ENCODE results near the gene TBC1D16.
A peak's percentile ranks its signal among the peaks of the same experiment; 100 is the strongest.
"Not testable (repeated sequence)": the region's sequence is repeated elsewhere in the genome, so short reads cannot be mapped to it uniquely, and the experiment has no call there.

The TBC1D16 gene

DNA sequence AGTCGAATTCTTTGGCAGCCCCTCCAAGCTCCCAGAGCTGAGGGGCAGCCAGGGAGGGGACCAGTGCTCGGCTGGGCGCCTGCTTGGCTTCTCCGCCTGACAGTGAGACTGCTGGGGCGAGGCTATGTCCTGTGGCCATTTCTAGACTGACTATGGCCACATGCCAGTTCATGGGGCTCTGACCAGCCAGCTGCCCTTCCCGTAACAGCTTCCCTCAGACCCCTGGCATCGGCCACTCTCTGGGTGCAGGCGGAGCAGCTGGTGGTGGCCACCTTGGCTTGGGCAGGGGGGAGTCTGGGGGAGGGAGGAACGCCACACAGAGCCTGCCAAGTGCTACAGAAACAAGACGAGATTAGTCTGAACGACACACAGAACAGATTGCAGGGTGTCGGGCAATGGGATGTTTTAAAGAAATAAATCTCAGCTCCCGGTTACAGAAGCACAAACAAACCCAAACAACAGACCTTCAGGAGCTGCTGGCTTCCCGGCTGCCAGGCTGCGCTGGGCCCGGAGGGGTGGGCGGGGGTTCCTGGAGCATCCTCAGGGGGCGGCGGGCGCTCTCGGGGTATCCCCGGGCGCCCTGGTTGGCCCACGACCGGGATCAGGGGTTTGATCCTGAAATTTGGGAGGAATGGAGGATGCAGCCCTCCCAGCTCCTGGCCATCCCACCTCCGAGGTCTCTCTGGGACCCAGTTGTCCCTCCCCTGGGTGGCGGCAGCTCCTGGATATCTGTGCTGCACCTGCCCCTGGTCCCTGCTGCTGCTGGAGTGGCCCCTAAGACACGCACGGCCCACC, 34.5 kb downstream of the TBC1D16 start:
- no peak for DNase-seq

DNA sequence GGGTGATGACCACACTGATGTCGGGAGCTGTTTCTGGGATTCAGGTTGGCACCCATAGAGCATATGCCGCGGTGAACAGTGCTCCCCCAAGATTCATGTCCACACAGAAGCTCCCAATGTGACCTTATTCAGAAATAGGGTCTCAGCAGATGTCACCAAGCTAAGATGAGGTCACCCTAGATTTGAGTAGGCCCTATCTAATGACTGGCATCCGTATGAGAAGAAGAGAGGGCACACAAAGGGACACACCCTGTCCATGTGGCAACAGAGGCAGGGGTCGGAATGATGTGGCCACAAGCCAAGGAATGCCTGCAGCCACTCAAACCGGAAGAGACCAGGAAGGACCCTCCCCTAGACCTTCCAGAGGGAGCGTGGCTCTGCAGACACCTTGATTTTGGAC, 35.5 kb downstream of the TBC1D16 start:
- DNase-seq: no peak

DNA sequence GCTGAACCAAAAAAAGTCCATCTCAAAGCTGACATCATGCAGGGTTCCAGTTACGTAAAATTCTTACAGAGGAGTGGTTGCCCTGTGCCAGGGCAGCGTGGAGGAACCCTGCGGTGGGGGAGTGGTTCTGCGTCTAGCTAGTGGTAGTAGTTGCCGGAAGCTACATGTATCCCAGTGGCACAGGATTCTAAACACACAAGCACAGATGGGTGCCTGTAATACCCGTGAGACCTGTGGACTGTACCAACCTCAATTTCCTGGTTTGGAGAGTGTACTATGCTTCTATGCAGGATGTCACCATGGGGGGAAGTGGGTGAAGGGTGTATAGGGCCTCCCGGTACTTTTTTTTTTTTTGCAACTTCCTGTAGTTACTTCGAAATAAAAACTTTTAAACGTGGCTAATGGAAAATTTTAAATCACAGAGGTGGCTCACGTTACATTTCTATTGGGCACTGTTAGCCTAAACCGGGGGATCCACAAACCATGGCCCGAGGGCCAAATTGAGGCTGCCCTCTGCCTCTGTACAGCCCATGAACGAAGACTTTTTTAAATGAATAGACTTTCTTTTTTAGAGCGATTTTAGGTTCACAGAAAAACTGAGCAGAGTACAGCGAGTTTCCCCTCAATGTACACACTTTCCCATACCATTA, 38.5 kb downstream of the TBC1D16 start:
- DNase-seq: peak; percentile 84

DNA sequence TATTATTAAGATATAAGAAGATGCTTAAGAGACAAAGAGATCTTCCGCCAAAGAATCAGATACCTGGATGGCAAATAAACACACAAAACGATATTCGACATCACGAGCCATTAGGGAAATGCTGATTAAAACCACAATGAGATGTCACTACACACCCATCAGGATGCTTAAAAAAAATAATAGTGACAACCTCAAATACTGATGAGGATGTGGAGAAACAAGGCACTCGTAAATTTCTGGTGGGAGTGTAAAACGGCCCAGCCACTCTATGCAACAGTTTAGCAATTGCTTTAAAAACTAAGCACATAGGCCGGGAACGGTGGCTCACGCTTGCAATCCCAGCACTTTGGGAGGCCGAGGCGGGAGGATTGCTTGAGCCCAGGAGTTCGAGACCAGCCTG, 39.4 kb downstream of the TBC1D16 start:
- no peak for DNase-seq

DNA sequence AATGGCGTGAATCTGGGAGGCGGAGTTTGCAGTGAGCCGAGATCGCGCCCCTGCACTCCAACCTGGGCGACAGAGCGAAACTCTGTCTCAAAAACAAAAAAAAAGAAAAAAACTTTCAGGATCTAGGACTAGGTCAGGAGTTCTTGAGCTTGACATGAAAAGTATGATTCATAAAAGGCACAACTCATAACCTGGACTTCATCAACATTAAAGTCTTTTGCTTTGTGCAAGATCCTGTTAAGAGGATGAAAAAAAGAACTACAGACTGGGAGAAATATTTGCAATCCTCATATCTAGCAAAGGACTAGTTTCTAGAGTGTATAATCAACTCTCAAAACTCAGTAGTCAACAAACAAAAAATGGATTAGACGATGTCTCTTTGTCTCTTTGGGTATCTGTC, 40.0 kb downstream of the TBC1D16 start:
- no peak for DNase-seq

DNA sequence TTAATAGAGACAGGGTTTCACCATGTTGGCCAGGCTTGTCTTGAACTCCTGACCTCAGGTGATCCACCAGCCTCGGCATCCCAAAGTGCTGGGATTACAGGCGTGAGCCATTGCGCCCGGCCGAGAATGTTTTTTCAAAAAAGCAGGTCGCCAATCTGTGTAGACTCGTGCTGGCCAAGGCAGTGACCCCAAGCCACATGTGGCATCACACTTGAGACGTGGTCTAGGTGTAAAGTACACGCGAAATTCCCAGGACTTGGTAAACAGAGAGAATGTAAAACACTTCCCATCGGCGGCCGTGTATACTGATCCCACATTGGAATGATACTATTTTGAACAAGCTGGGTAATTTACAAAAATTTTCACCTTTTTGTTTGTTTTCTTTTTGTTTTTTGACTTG, 41.1 kb downstream of the TBC1D16 start:
- no peak for DNase-seq

DNA sequence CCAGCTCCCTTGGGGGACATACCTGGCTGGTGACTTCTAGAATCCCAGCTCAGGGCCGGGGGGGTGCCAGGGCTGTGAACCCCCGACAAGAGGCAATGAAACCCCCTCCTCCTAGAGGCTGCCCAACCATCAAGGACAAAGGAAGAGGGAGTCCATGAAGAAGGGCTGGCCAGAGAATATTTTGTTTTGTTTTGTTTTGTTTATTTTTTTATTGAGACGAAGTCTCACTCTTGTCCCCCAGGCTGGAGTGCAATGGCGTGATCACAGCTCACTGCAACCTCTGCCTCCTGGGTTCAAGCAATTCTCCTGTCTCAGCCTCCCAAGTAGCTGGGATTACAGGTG, 41.5 kb downstream of the TBC1D16 start:
- not testable (repeated sequence) for DNase-seq

DNA sequence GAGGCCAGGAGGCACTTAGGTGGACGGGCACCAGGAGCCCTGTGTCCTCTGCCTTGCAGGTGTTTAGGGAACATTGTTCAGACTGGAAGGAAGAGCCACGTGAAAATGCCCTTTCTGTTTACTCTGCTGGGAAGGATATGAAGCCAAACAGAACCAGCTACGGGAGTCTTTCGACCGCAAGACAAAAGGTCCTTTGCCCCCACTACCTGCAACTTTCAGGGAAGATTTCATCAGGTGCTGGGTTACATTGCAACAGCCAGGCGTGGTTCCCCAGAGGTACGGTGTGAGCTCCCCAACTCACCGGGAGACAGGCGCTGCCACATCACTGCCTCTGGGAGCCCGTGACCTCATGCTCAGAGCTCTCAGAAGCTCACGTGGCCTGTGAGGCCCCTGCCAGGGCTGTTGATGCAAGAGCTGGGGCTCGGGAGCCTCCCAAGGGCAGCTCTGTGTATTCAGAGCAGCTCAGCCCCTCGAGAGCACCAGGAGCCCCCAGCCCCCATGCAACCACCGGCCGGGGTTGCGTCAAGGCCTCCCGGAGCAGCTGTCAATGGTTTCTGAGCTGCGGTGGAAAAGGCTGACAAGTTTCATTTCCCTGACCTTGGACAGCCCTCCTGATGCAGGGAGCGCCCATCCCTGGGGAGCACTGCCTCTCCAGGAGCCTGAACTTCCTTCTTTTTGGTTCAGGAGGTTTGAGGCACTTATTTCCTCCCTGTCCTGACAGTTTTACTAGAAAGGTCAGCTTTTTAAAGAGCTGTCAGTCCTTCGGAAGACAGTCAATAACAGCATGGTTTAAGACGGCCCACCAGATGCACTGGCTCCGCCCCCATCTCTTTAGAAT, 42.1 kb downstream of the TBC1D16 start:
- DNase-seq: peak; percentile 81

DNA sequence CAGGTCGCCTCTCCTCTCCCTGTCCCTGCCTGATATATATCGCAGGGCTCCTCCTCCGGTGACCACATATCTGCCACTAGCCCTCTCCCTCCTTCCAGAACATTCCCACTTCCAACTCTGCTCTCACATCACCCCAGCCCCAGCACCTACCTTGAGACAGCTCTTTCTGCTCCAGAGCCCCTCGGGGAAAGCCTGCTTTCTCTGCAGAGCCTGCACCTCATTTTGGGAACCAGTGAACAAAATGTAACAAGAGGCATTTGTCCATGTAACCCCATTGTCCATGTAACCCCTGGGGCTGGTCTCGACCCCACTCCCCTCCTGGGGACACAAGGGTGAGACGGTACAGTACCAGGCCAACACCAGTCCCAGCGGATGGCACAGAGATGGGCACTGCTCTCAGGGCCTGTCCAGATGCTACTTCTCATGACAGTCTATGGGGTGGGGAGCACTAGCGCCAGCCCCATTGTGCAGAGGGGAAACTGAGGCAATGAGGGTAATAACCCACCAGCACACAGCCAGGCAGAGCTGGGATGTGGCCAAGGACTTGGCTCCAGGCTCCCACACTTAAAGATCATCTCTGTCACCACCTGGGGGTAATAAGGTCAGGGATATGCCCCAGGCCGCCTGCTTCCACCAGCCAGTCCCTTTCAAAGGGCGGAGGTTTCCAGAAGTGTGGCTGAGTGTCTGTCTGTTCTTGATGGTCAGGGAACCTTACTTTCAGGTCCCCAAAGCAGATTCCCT, 42.9 kb downstream of the TBC1D16 start:
- DNase-seq: no peak

DNA sequence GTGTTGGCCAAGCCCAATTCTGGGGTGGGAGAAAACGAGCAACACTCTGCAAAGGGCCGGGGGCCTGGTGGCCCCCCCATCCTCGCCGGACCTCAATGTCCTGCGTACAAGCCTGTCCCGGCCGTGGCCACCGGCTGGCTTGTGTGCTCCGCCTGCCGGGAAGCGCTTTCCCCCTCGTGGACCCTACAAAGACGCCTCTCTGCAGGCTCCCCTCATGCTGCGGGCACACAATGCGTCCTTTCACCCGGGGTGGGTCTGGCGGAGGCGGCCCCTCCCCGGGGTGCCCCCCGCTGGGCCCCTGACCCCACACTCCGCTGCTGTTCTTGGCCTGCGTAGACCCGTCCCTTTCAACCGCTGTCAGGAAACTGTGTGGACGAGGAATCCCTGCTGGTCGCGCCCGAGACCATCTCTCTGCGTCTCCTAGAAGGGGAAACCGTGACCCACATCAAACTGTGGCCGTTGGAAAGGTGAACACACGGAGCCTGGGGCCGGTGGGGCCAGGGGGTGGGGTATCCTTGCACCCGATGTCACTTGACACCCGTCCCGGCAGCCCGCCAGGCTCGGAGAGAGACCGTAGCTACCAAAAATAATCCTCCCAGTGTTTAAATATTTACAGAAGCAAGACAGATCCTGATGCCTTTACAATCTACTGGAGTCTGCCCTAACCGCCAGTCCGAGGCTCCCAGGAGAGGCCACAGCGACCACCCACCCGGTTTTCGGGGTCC, 43.6 kb downstream of the TBC1D16 start:
- DNase-seq: peak; percentile 28

DNA sequence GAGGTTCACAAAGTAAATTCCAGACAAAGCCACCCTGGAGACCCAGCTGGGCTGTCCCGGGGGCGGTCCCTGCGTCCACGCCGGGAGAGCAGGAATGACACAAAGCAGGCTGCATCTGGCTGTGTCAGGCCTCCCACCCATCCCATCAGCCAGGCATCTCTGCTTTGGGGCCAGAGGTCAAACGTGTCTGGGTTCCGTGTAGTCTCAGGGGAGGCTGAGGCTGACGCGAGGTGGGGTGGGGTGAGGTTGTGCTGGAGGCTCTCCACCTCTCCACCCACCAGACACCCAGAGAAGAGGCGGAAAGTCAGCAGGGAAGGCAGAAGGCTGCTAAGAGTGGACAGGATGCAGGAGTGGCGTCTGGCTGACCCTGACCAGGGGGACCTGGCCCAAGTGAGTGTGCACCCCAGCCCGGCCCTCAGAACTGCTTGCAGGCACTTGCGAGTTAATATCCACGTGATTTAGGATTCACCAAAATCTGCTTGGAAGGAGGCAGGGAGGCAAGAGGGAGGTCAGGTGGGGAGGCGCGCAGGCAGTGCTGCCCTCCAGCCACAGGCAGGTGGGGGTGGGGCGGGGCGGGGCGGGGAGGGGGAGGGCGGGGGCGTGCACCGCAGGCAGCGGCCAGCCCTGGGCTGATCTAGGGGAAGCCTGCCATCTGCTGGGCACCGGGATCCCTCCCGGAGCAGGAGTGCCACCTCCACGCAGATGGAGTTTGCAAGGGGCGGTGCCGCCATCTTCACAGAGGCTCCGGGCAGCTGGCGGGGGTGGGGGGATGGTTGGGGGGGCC, 44.3 kb downstream of the TBC1D16 start:
- DNase-seq: peak; percentile 89

DNA sequence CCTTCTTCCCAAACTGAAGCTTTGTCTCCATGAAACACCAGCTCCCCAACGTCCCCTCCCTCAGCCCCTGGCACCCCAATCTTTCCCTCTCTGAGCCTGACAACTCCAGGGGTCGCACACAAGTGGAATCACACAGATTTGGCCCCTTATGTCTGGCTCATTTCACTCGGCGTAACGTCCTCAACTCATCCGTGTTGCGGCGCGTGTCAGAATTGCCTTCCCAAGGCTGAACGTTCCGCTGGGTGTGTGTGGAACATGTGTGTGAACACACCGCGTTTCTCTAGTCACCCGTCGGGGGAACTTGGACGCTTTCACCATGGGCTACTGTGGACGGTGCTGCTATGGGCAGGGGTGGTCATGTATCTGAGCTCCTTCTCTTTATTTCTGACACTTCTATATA, 45.0 kb downstream of the TBC1D16 start:
- DNase-seq: no peak

DNA sequence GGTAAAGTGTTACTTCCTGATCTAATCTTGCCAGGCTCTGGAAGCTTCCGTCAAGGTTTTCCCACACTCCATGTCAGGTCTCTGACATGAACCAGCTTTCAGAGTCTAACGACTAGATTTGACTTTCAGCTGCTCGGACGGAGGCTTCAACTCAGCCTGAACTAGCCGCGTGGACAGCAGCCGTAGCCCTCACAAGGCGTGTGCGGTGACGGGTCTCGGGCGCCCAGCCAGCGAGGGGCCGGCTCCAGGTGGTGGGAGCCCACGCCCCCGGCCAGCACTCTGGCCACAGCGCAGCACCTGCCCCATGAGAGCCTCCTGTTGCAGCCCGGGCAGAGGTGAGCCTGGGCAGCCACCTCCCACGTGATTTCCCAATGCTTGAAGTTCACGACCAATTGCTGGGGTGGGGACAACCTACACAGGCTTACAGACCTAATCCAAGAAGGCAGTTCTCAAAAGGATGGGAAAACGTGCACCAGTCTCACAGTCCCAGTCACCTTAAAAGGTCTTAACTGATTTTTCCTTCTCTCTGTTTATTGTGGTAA, 45.5 kb downstream of the TBC1D16 start:
- DNase-seq: no peak

DNA sequence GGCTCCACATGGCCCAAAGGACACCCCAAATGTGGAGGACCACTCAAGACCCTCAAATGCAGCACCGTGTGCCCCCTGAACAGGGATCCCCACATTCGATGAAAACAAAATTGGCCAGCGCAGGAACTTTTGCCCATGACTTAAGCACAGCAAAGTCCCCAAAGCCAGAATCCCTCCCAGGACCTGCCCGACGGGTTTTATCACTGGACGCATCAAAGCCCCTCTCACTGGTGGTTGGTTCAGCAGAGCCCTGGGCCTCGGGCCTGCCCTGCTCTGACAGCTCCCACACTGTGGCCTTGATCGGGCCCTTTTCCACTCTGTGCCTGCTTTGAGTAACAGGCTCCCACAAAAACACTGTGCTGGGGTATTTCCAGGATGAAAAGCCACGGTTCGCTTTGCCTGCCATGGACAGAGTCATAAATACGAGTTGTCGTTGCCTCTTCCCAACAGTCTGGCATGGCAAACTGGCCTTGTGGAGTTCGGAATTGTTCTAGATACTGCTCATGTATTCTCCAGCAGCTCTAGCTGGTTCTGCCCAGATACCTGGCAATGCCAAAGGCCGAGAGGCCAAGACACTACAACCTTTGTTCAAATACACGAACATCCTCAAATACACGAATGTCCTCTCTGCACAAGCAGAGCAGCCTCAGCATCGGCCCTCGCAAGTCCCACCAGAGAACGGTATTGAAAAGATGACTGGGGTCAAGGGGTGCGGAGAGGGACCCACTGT, 46.4 kb downstream of the TBC1D16 start:
- DNase-seq: no peak

DNA sequence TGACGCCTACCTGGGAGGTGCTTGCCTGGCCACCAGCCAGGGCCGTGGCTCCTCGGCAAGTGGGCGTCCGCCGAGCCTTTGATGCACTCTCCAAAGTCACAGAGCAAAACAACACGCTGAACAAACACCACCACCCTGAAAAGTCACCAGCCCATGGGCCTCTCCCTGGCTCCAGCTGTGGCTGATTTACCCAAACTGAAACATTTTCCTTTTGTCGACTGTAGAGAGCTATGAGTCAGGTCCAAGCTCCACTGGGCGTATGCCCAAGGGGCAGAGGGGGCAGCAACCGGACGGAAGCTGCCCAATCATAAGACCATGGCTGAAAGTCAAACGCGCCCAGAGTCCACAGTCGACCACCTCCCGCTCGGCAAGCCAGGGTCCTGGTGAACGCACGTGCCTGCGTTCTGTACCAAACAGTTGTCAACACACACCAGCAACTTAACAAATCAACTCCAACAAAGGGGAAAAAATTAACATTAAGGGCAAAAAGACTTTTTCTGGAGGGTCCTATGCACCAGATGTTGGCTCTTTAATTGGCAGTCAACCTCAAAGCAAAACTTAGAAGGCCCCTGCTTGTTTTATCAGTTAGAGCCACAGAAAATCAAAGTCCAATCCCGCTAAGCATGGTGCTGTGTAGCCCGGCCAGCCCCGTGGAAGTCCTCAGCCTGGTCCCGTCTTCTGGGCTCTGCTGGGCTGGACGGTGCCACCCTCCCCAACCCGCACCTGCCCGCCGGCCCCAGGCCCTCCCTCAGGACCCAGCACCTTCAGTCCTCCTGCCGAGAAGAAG, 47.3 kb downstream of the TBC1D16 start:
- peak; percentile 19 for DNase-seq

DNA sequence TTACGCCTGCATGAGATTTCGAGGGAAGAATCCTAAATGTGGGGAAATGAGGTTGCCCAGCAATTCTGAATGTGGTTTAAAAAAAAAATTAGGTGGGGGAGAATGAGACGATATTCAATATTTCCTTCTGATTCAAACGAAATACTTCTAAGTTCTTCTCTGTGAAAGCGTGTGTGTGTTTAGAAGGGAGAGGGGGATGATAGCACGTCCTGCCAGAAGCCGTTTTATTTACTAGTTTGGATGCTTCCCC, 47.8 kb downstream of the TBC1D16 start:
- DNase-seq: no peak

DNA sequence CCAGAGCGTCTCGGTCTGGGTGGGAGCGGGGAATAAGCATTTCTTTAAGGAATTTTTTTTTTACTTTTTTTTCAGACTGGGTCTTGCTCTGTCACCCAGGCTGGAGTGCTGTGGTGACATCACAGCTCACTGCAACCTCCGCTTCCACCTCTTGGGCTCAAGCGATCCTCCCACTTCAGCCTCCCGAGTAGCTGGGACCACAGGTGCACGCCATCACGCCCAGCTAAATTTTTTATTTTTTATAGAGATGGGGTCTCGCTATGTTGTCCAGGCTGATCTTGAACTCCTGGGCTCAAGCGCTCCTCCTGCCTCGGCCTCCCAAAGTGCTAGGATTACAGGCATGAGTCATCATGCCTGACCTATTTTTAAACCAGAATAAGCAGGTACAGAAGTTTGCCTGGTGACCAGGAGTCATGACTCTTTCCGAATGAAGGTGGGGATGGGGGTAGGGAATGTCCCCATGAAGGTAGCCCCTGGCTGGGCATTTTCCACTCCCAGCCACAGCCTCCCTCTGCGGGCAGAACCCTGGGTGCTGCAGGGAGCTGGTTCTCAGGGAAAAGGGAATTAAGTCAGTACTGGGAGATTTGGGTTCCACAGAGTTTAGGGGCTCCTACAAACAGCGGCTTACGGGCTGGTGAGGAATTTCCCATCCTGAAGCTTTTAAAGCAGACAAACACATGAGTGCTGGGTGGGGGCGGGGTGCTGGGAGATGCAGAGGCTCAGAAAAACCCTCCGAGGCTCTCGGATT, 48.3 kb downstream of the TBC1D16 start:
- no peak for DNase-seq

DNA sequence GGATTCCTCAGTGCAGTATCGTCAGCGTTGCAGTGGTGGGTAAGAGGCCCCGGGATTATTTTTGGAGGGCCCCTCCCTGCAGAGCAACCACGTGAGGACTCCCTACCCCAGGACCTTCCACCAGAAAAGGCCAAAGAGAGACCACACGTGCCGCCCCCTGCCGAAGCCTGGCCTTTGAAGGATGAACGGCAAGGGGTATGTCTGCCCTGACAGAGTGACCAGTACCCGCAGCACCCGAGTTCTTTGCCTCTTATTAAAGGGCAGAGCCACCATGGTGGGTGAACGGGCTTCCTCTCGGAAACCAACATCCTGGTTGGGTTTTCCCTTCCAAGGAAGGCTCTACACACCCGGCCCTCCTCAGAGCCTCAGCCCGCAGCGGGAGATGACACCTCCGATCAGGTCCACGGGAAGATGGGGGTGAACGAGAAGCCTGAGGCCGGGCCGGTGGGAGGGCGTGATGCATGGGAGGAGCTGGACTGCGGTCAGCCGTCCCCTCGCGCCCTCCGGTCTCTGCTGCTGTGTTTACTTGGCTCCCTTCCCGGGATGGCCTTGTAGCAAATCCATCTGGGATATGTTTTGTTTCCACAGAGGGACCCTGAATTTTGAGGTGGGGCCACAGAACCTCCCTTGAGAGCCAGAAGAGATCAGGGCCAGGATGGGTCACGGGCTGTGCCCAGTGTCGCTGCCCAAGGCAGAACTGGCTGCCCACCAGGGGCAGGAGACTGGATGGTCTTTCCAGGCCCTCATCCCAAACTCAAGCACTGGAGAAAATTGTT, 49.1 kb downstream of the TBC1D16 start:
- DNase-seq: no peak

All from activated CD4-positive, alpha-beta T cell treated with anti-CD3 and anti-CD28 coated beads for 48 hours (primary cell).